HG03139 (cell line): Measurements from ENCODE around the gene CFAP45.

Experiments
- ATAC-seq: cut with Tn5 transposase; IDR thresholded peaks from one replicate; pipeline ENCODE4 v1.9.1; 2021; ENCODE audit not compliant: unreplicated experiment

The CFAP45 gene

DNA sequence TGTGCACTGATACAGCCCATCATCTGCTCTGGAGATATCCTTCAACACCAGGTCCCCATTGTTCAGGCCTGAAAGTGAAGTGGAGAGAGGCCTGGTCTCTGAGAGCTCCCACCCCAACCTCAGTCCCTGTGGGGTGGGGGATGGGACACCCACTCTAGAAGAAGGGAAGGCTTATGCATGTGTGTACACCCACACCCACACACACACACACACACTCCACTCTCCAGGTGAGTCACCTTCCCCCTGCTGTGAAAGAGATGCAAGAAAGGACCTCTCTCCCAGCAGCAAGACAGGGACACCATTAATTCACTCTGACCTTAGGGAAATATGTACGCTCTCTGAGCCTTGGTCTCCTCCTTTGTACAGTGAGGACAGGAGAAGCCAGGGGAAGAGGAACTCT is 43.4 kb downstream of the CFAP45 start:
- no peak for ATAC-seq

DNA sequence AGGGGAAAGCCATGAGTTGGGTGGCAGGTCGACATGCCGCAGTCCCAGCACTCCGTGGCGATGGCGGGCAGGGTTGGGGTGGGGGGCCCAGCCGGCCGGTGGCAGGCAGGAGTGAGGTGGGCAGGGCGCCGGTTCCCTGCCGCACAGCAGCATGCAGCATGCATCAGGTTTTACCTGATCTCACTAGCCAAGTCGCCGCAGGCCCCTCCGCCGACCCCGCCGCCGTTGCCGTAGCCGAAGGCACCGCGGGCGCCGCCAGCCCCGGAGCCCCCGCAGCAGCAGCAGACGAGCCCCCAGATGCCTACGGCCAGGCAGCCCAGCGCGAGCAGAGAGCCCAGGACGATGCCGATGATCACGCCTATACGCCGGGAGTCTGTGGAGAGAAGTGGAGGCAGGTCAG is 44.3 kb downstream of the CFAP45 start:
- ATAC-seq = no peak

DNA sequence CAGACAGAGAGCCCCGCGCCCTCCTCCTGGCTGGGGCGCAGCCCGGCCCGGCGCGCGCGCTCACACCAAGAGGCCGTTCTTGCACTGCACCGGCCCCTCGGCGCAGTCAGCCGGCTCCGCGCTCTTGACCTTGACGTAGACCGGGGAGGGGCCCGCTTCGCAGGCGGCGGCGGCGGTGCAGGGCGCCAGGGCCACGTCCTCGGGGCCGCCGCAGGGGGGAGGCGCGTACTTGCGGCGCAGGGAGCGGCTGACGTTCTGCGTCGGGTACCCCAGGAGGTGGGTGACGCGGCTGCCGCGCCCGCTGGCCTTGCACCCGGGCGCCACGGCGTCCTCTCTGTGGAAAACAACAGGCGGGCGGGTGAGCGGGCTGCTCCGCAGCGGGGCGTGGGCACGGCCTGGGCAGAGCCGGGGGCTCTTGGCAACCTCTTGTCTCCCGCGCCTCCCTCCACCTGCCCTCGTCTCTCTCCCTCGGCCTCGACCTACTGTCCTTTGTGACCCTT is 45.2 kb downstream of the CFAP45 start:
- ATAC-seq = peak; percentile 76

DNA sequence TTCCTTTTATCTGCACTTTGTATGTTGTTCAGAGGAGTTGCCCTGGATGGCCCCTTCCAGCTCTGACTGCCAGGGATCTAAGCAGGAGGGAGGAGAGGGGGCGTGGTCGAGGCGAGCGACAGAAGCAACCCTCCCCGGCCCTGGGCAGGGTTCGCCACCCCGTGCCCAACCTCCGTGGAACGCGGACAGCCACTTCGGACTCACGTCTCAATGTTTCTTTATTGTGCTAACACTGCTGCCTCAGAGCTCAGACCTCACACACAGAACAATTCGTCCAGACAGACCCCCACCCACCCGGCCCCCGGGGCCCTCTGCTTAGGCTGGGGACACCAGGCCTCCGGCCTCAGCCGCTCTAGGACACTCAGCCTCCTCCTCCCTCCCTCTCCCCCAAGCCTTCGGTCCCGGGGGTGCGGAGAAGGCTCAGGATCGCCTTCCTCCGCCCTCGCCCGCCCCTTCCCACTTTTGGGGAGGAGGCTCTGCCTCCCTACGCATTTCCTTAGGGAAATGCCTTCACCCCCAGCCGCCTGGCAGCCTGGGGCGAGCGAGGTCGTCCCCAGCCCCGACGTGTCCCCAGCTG is 45.8 kb downstream of the CFAP45 start:
- no peak for ATAC-seq

DNA sequence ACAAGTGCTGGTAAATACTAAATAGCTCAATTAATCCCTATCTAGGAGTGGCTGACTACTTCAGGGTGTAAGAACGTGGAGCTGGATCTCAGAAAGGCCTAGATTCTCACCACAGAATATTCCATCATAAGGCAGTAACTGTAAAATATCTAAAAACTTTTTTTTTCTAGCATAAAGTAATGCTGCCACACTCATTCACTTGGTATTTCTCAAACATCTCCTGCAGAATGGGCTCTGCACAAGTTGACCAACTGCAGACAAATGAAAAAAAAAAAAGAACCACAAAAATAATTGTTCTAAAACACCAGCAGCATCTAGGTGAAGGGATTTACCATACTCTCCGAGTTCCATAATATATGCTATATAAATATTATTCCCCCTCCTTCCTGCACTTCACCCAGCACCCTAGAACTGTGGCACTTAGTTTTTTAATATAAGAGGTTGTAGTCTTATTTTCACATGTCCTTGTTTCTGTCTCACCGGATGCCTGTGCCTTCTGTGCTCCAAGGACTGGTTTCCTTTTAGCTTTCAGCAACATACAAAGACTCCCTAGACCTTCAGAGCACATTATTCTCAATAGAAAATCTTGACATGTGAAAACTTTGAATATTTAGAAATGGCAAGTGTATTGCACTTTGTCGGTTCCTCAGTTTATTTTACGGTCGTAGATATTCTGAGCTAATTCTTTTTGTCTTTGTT is 46.4 kb downstream of the CFAP45 start:
- ATAC-seq = no peak

DNA sequence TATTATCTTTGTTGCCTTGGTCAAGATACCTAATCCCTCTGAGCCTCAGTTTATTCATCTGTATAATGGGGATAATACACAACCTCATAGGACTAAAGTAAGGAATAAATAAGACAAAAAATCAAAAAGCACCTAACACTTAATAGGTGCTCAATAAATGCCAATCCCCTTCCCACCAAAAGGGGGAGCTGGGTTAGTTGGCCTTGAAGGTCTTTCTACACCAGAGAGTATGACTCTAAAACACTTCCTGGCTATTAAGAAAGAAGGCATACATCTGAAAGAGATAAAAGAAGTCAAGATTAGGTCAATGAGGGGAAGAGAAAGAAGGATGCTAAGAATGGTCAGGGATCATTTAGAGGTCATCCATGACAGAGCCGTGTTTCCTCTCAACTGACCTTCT is 48.6 kb downstream of the CFAP45 start:
- no peak for ATAC-seq

DNA sequence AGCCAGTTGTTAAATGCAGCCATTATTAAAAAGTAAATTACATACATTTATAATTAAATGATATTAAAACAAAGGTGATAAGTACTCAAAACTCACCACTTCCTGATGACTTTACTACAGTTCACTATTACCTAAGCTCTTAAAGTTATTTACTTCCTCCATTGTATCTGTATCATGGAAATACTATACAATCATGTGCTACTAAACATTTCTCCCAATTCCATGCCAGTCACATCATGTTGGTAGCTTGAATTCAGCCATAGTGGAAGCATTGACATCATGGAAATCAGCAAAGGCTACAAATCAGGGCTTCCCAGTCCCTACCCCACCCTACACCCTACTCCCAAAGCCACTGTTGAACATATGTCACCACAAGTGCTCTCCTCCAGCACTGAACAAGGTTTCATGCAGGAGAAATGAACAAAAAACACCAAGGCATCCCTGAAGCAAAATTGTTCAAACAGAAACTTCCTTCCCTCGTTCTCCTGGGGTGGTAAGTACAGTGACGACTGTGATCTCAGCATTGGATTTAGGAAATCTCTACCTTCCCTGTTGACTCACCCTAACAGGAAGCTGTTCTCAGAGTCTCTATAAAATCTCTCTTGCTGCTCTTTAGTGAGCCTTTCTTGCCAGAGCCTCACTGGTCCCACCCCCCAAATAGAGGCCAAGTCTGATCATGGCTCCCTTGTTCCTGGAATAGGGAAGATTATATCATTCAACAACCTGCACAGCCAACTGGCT is 50.2 kb downstream of the CFAP45 start:
- ATAC-seq = no peak

DNA sequence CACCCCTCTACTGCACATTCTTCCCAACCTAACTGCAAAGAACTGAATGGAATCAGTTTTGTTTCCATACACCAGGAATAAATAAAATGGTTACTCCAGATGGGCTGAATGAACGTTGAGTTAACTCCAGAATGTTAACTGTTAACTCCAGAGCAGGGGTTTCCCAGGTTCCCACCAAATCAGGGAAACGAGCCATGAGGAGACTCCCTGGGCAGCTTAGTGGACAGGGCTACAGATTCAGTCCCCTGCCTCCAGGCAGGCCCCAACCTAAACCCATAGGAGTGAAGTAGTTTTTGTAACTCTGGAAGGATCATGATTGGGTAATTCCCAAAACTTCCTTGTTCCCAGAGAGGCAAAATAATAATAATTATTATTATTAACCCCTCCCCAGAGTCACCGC is 51.6 kb downstream of the CFAP45 start:
- no peak for ATAC-seq

DNA sequence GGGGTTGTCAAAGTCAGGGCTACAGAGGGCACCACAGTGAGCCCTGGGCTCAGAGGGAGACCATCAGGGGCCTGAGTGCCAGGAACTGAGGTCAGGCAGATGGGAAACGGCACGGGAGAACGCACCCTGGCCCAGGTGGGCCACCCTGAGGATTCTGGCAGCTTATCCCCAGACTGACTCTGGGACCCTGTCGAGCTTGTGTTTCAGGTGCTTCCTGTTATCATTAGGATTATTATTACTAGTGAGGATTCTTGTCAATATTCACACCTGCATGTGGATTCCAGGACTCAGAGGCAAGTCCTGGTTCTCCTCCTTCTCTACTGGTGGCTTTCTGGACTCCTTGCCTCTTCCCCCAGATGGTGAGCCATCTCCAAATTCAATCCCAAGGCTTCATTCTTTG is 52.7 kb downstream of the CFAP45 start:
- no peak for ATAC-seq

DNA sequence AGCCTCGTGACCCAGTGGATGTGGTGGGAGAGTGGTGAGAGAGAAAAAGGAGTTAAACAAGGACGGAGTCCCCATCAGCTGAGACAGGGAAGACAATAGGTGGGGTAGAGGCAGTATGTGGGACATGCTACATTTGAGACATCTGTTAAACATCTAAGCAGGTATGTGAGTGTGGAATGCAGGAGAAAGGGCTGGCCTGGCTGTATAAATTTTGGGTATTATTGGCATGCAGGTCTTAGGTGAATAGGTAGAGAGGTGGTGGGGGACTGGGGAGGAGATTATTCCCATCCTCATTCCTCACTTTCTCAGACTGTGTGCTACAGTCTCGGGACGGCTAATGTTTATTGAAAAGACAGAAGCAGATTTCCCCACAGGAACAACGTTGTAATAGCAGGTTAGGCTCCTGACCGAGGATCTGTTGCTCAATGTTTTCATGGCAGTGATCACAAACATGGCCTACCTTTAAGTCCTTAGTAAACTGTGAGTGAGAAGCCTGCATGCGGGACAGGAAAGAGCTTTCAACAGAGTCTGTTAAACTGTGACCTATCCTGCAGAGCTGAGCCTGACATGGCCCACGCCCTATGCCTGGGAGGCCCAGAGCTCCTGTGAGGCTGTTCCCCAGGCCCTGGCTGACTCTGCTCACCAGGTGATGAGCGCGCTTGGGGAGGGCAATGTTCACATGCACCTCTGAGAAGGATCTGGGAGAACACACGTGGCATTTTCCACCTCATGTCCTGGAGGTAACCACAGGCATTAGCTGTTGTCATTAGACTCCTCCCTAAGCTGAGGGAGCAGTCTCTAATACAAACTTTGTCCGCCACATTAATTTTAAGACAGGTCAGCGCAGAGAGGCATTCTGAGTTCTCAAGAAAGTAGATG is 54.0 kb downstream of the CFAP45 start:
- no peak for ATAC-seq

DNA sequence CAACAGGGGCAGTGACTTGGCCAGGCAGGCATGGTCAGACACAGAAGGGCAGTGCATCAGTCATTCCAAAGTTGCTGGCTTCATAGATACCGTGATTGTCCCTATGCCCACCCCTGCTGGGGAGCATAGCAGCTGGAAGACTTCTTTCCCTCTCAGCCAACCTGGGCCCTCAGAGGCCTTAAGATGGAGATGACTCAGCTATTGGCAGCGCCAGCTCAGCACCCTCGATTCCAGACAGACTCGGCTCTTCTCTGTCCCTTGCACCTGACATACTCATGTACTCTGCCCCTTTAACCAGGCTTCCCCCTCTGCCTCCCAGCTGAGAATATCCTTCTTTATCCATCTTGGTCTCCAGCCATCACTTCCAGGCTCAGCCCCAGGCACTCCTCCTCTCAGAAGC is 56.5 kb downstream of the CFAP45 start:
- ATAC-seq = no peak

DNA sequence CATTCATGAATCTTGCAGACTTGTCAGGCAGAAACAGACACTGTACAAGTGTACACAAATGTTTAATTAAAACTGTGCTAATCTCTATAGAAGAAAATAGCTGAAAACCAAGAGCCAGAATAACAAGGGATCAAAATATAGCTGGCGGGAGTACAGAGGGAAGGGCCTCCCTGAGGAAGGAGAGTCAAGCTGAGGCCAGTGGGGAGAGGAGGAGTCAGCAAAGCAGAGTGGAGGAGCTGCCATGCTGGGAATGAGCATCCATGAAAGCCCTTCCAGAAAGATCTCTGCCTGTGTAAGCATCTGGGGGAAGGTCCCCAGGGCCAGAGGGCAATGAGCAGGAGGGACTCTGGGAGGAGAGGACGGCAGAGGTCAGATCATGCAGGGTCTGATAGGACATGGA is 58.2 kb downstream of the CFAP45 start:
- no peak for ATAC-seq

DNA sequence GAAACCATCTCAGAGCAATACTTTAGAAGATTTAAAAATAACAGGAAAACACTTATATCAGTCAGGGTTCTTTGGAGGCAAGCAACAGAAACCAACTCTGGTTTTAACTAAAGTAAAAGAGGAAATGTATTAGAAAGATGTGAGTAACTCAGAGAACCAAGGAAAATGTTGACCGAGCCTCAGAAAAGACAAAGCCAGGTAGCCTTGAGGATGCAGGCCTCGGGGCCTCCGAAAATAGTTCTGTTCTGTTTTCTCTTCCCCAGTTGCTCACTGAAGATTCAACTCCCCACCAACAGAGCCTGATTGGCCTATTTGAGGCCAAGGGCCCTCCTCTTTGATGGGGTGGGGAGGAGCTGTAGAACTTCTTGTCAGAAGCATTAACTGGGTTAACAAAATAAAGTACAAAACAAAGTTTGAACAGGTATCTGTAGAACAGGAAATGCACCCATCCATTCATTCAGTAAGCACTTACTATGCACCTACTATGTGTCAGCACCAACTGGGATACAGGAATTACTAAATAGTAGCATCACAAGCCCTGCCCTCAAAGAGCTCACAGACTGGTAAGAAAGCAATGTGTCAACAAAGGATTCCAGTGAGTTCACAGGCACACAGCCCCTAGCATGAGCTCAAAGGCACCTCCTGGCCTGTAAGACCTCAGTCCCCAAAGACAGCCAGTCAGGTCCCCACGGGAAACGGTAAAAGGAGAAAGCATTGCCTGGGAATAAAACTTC is 60.7 kb downstream of the CFAP45 start:
- peak; percentile 52 for ATAC-seq

DNA sequence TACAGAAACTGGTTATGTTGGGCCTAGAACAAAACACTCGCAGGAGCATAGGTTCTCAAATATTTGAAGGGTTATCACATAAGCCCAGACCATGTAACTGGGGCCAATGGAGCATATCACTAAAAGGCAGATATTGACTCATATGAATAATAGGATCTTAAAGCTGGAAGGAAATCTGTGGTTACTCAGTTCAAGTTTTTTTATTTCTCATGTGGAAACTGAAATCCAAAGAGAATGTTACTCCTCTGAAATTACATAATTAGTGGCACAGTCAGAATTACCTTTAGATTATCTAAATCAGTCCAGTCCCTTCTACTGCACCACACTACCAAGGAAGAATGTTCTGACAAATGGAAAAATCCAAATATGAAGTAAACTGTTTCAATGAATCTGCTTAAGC is 61.2 kb downstream of the CFAP45 start:
- ATAC-seq = peak; percentile 47

DNA sequence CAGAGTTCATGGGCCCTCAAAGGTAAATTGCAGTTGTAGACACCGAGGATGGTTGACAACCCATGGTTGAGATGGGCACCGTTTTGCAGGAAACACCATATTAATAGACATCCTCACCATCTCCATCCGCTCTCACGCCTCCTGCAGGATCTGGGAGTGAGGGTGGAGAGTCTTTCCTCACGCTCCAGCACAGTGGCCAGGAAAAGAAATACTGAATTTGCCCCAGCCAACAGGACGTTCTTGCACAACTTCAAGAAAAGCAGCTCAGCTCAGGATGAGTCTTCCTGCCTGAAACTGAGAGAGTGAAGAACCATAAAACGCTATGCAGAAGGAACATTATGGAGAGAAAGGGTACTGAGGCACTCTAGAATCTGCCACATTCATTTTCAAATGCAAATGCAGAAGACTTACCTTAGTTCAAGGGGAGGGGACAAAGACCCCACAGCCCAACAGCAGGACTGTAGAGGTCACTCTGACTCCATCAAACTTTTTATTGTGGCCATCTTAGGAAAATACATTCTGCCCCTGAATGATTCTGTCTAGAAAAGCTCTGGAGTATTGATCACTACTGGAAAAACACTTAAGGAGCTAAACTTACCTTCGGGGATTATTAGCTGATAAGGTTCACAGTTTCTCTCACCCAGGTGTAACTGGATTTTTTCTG is 64.0 kb downstream of the CFAP45 start:
- ATAC-seq = no peak

DNA sequence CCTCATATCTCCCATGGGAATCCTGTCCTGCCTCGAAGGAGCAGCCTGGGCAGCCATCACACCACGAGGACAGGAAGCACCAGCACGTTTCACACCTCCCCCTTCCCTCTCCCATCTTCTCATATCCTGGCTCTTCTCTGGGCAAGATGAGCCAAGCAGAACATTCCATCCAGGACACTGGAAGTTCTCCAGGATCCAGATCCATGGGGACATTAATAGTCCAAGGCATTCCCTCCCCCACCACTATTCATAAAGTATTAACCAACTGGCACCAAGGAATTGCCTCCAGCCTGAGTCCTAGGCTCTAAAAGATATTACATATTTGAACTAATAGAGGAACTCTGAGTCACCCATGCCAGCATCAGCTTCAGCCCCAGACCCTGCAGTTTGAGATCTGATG is 64.6 kb downstream of the CFAP45 start:
- ATAC-seq = no peak

DNA sequence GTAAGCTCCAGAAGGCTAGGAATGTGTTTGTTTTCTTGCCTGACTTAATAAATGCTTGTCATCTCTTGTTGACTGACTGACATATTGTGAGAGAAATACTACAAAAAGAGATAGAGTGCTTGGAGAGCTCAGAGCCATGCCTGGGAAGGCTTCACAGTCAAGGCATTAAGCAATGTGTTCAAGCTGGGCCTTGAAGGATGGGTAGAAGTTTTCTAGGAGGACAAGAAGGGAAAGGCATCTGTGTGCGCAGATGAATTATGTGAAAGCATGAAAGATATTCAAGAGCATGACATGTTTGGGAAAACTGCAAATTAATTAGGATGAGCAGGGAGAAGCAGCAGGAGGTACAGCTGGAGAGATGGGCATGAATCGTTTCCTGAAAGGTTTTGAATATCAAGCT is 67.7 kb downstream of the CFAP45 start:
- no peak for ATAC-seq

DNA sequence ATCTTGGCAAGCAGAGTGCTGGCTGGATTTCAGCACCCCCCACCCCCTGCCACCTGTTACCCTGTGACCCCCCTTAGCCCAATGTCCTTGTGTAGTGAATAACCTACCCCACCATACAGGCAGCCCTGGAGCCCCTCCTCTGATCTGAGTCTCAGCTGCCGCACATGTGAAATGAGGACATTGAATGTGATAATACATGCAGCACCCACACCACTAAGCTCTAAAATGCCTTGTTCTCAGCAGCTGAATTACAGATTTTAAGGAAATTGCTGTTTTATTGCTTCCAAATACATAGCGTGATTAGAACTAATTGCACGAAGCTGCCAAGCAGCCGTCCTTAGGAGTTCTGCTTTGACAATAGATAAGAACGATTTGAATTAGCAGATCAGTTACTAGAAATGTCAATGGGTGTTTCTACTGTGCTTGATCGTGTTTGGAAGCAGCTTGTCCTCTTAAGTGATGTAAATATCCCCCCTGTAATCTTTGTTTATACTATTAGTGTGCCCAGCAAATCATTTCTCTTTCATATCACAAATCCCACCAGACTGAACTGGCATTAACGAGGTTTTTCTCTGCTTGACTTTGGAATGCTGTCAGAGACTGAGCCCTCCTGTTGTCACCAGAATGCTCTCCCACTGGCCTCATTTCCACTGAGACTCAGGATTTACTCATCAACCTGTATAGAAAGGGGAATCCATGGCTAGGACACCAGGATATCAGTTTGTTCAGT is 68.4 kb downstream of the CFAP45 start:
- no peak for ATAC-seq

DNA sequence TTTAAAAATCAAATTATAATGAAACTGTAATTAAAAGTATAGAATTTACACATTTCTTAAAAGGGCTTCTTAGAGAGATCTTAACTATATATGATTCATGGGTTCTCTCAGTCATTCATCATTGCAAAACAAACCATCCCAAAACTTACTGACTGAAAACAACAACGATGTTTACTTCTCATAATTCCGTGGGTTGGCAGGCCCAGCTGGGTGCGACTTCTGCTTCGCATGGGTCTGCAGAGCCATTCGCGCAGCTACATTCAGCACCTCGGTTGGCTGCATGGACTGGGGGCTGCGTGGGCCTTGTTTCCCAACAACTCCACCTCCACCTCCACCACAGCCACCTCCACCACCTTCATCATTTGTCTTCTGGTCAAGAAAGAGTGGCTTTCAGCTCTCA is 69.2 kb downstream of the CFAP45 start:
- no peak for ATAC-seq
